Prostate gland (tissue), 2 donors: ENCODE data around the gene CCDC12. TPM values are rescaled to one million over a fixed set of nuclear protein-coding genes. Genes with fewer than 3 reads are reported as not detected.

Source experiments
- DNase-seq: peaks from one replicate; pipeline ENCODE4 v3.0.0-alpha.2; 2019; ENCODE audit warnings: low spot score
- H3K27ac ChIP-seq, 2 donors: fragments of 200-600 bp; sonication (generic); 2 replicates each; pipeline ENCODE4 v1.5.1; 2017 to 2019
- H3K27me3 ChIP-seq: fragments of 200-600 bp; sonication (generic); replicated peaks from 2 replicates; pipeline ENCODE4 v1.5.1; 2019; ENCODE audit not compliant: insufficient read depth
- H3K36me3 ChIP-seq, 2 donors: fragments of 200-600 bp; sonication (generic); 1 replicate in 1 of 2; 2 replicates in 1 of 2; pipeline versions ENCODE4 v1.5.1 to v1.8.1; 2017 to 2019
- H3K4me1 ChIP-seq: fragments of 200-600 bp; sonication (generic); replicated peaks from 2 replicates; pipeline ENCODE4 v1.5.1; 2019
- H3K4me3 ChIP-seq, 2 donors: fragments of 200-600 bp; sonication (generic); 2 replicates each; pipeline ENCODE4 v1.5.1; 2017 to 2019
- H3K9me3 ChIP-seq: fragments of 200-600 bp; sonication (generic); 2 replicates; pipeline ENCODE4 v1.5.1; 2017
- POLR2A ChIP-seq: fragments of 450-650 bp; IDR thresholded peaks from one replicate; pipeline ENCODE4 v1.6.1; 2016; ENCODE audit warnings: antibody characterized with exemption, mild to moderate bottlenecking
- POLR2AphosphoS5 ChIP-seq: sonication (generic); formaldehyde crosslinking; IDR thresholded peaks from one replicate; pipeline ENCODE4 v1.6.1; 2017; ENCODE audit warnings: antibody characterized with exemption
- WGBS: methylation state at CpG from one replicate; pipeline ENCODE4 v1.1.5; 2018; 5-methylcytosine and 5-hydroxymethylcytosine counted together
- intact Hi-C: fragments of 100-400 bp; cut with DNase I; formaldehyde crosslinking; loops from one replicate; pipeline ENCODE4 v1.14.2; 2022
- total RNA-seq, 2 donors: library from RNA; depleted of rRNA; stranded (reverse); fragments of >200 nt; gene quantifications; one replicate each; pipeline ENCODE4 v1.1.0, GENCODE V29; 2016
- TF ChIP-seq, protein P1 (sequence below), 4 experiments: fragments of 200-600 bp in 2 of 4; fragments of 450-650 bp in 2 of 4; sonication (generic) in 2 of 4; IDR thresholded peaks; 1 replicate in 3 of 4; 2 replicates in 1 of 4; pipeline ENCODE4 v1.5.1; 2016 to 2019; ENCODE audit warnings: antibody characterized with exemption in 4 of 4, mild to moderate bottlenecking in 2 of 4, moderate library complexity in 2 of 4

CCDC12 gene
- total RNA-seq, result 10 to 100 TPM; 34.6 to 78.7 TPM

DNA sequence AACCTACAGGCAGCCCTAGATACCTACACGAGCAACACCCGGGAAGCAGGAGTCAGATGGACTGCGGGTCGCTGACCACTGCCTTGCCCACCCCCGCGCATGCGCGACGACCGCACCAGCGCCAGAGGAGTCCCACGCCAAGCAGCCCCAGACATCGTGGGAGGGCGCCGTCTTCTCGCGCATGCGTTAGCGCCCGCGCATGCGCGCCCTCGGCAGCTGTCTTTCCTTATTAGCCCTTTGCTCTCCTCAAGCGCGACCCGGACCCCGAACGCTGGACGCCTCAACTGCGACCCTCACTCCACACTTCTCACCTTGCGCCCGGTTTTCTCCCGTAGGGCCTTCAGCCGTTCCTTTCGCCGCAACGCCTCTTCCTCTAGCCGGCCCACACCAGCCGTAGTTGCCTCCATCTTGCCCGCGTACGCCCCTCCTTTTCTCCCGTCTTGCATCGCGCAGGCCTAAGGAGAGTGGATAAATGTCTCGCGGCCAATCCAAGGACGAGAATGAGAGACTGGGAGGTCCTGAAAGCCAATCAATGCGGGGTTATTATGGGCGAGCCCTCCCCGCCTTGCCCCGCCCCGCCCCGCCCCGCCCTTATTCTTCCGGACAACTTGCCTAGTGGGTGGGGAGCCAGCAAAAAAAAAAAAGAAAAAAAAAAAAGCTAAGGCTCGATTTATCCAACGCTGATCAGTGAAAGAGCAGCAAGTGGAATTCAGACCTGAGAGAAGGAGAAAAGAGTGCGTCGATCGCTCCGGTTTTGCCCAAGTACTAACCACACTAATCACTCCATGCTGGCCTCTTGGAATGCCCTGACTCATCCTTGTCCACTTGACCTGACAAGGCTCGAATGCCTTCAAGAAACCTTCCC lies at the start of gene CCDC12:
Gene CCDC12 (minus strand): TSS at position 420 of the 865 bp plus-strand sequence. CDS start 13 bp downstream, at position 407.
- Histone ChIP-seq H3K36me3 (no peaks in the 10 kb centered on the region), H3K4me3 (peak within 1 kb of the TSS; percentile 61 to 66), H3K27ac (peak within 1 kb of the TSS; percentile 93), H3K27me3 (no peaks in the 10 kb centered on the region), H3K9me3 (no peaks in the 10 kb centered on the region), H3K4me1 (peaks cover 3% of the 10 kb centered on the region)
- intact Hi-C loops, result loop anchor here (5.0 kb wide), 2 partner anchors 44 to 186 kb away; partner anchors contain the start of gene SETD2
- peak; percentile 70 for TF ChIP-seq POLR2AphosphoS5
- TF ChIP-seq, protein P1, sequence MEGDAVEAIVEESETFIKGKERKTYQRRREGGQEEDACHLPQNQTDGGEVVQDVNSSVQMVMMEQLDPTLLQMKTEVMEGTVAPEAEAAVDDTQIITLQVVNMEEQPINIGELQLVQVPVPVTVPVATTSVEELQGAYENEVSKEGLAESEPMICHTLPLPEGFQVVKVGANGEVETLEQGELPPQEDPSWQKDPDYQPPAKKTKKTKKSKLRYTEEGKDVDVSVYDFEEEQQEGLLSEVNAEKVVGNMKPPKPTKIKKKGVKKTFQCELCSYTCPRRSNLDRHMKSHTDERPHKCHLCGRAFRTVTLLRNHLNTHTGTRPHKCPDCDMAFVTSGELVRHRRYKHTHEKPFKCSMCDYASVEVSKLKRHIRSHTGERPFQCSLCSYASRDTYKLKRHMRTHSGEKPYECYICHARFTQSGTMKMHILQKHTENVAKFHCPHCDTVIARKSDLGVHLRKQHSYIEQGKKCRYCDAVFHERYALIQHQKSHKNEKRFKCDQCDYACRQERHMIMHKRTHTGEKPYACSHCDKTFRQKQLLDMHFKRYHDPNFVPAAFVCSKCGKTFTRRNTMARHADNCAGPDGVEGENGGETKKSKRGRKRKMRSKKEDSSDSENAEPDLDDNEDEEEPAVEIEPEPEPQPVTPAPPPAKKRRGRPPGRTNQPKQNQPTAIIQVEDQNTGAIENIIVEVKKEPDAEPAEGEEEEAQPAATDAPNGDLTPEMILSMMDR (IDR thresholded peaks at IDR 0.05), result peak in 2 of 4 experiments; percentile 16 to 26
- TF ChIP-seq POLR2A, result peak; percentile 69
- under 1% methylated on average over 64 of the region's 64 CpGs for WGBS
- peak; percentile 98 for DNase-seq

GRCh38 chr3:47024932-47025331 lies 48.4 kb upstream of the CCDC12 start:
- H3K4me1 ChIP-seq, result no peaks in the 10 kb centered on the region
- H3K27ac ChIP-seq, result no peak overlapping the region
- intact Hi-C loops, result no loop called here
- H3K27me3 ChIP-seq, result no peaks in the 10 kb centered on the region
- H3K4me3 ChIP-seq, result no peak overlapping the region
- DNase-seq, result no peak
- H3K9me3 ChIP-seq, result no peaks in the 10 kb centered on the region
- TF ChIP-seq, protein P1 (IDR thresholded peaks at IDR 0.05), result no peak
- TF ChIP-seq POLR2AphosphoS5, result no peak
- TF ChIP-seq POLR2A, result no peak
- no peaks in the 10 kb centered on the region for H3K36me3 ChIP-seq

GRCh38 chr3:47022641-47023071 lies 46.1 kb upstream of the CCDC12 start:
- H3K9me3 ChIP-seq, result no peaks in the 10 kb centered on the region
- H3K36me3 ChIP-seq, result peaks cover 0 to 3% of the 10 kb centered on the region in 2 donors
- no peaks in the 10 kb centered on the region for H3K4me1 ChIP-seq
- TF ChIP-seq, protein P1 (IDR thresholded peaks at IDR 0.05), result no peak
- TF ChIP-seq POLR2AphosphoS5, result peak; percentile 33
- no peak for DNase-seq
- H3K27ac ChIP-seq, result peak overlapping the region in 1 of 2 donors; percentile 34
- intact Hi-C loops, result no loop called here
- H3K27me3 ChIP-seq, result no peaks in the 10 kb centered on the region
- no peak overlapping the region for H3K4me3 ChIP-seq
- WGBS, result 25% methylated on average over 1 of the region's 1 CpG

DNA sequence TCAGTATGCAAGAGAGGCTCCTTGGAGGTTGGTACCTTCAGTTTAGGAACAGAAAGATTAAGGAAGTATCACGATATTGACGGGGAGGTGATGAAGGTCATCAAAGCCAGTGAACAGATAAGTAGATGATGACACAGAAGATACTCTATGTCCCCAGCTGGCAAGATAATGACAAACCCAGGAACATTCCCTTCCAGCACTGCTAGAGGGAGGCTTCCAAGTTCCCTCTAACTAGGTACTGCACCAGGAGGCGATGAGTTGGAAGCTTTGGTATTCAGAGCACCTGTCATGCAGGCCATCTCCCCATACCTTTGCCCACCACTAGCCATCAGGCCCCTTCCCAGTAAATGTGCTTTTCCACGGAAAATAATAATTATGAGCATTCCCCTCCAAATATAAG lies 43.8 kb upstream of the CCDC12 start:
- Histone ChIP-seq H3K27me3 (no peaks in the 10 kb centered on the region), H3K27ac (no peak overlapping the region), H3K36me3 (peaks cover 0 to 3% of the 10 kb centered on the region in 2 donors), H3K4me3 (no peak overlapping the region), H3K9me3 (no peaks in the 10 kb centered on the region), H3K4me1 (no peaks in the 10 kb centered on the region)
- no peak for DNase-seq
- no peak for TF ChIP-seq POLR2A
- TF ChIP-seq POLR2AphosphoS5, result no peak
- TF ChIP-seq, protein P1 (IDR thresholded peaks at IDR 0.05), result no peak
- intact Hi-C loops, result no loop called here
- 89% methylated on average over 4 of the region's 4 CpGs for WGBS
